HepG2 (cell line): ENCODE measurements around the gene NREP. TPM values are rescaled to one million over a fixed set of nuclear protein-coding genes. Genes with fewer than 3 reads are reported as not detected.

Experiments
- ARNTL ChIP-seq: sonication (generic); formaldehyde crosslinking; IDR thresholded peaks from 2 replicates; pipeline ENCODE4 v1.4.0; 2020; ENCODE audit warnings: mild to moderate bottlenecking, missing genetic modification reagents
- CBX2 ChIP-seq, 2 experiments: fragments of 200-600 bp in 1 of 2; sonication (generic); formaldehyde crosslinking in 1 of 2; IDR thresholded peaks; 2 replicates each; pipeline versions ENCODE4 v1.7.0 to v1.8.1; 2018 to 2022; ENCODE audit warnings: low read depth in 2 of 2, low read length in 1 of 2, mild to moderate bottlenecking in 1 of 2, missing genetic modification reagents in 1 of 2
- FOXK2 ChIP-seq: fragments of 450-650 bp; IDR thresholded peaks from 2 replicates; pipeline ENCODE4 v1.6.1; 2016
- GATAD2A ChIP-seq: IDR thresholded peaks from 2 replicates; pipeline ENCODE4 v1.6.1; 2016
- KLF13 ChIP-seq: sonication (generic); formaldehyde crosslinking; IDR thresholded peaks from 2 replicates; pipeline ENCODE4 v1.4.0; 2020; ENCODE audit warnings: mild to moderate bottlenecking, missing genetic modification reagents
- MBD4 ChIP-seq: IDR thresholded peaks from 2 replicates; pipeline ENCODE4 v1.6.1; 2012; ENCODE audit warnings: low read length, inconsistent platforms, borderline replicate concordance
- NR3C1 ChIP-seq: sonication (generic); formaldehyde crosslinking; IDR thresholded peaks from 2 replicates; pipeline ENCODE4 v1.4.0; 2020; ENCODE audit warnings: missing genetic modification reagents
- RBFOX2 ChIP-seq: fragments of 200-400 bp; formaldehyde crosslinking; IDR thresholded peaks from 2 replicates; pipeline ENCODE4 v1.6.1; 2017; ENCODE audit warnings: low read depth, mild to moderate bottlenecking, low read length
- SPEN ChIP-seq: sonication (generic); formaldehyde crosslinking; IDR thresholded peaks from 2 replicates; pipeline ENCODE4 v1.5.1; 2020; ENCODE audit warnings: low read depth, mild to moderate bottlenecking, missing genetic modification reagents
- TBX2 ChIP-seq: sonication (generic); formaldehyde crosslinking; IDR thresholded peaks from 2 replicates; pipeline ENCODE4 v1.5.0; 2020; ENCODE audit warnings: missing genetic modification reagents, mild to moderate bottlenecking, borderline replicate concordance
- TRIM24 ChIP-seq: sonication (generic); formaldehyde crosslinking; IDR thresholded peaks from 2 replicates; pipeline ENCODE4 v1.8.0; 2022; ENCODE audit warnings: mild to moderate bottlenecking, missing genetic modification reagents
- ZNF260 ChIP-seq: sonication (generic); formaldehyde crosslinking; IDR thresholded peaks from 2 replicates; pipeline ENCODE4 v1.4.0; 2020; ENCODE audit warnings: missing genetic modification reagents, low read depth, mild to moderate bottlenecking, borderline replicate concordance
- ZNF333 ChIP-seq: sonication (generic); formaldehyde crosslinking; IDR thresholded peaks from 2 replicates; pipeline ENCODE4 v1.4.0; 2020; ENCODE audit warnings: mild to moderate bottlenecking, missing genetic modification reagents, borderline replicate concordance
- ZNF335 ChIP-seq: sonication (generic); formaldehyde crosslinking; IDR thresholded peaks from 2 replicates; pipeline ENCODE4 v1.4.0; 2020; ENCODE audit warnings: missing genetic modification reagents
- ZNF367 ChIP-seq: sonication (generic); formaldehyde crosslinking; IDR thresholded peaks from 2 replicates; pipeline ENCODE4 v1.4.0; 2020; ENCODE audit warnings: missing genetic modification reagents, borderline replicate concordance
- ZNF430 ChIP-seq: sonication (generic); formaldehyde crosslinking; IDR thresholded peaks from 2 replicates; pipeline ENCODE4 v1.9.0; 2021; ENCODE audit warnings: mild to moderate bottlenecking, missing genetic modification reagents
- ZNF776 ChIP-seq: sonication (generic); formaldehyde crosslinking; IDR thresholded peaks from 2 replicates; pipeline ENCODE4 v1.4.0; 2020; ENCODE audit warnings: mild to moderate bottlenecking, missing genetic modification reagents
- ZNF781 ChIP-seq: sonication (generic); formaldehyde crosslinking; IDR thresholded peaks from 2 replicates; pipeline ENCODE4 v1.5.1; 2020; ENCODE audit warnings: borderline replicate concordance, mild to moderate bottlenecking, missing genetic modification reagents; ENCODE audit errors: not compliant biosample characterization
- ZNF878 ChIP-seq: sonication (generic); formaldehyde crosslinking; IDR thresholded peaks from 2 replicates; pipeline ENCODE4 v1.8.1; 2023; ENCODE audit warnings: mild to moderate bottlenecking, missing genetic modification reagents, moderate library complexity
- polyA plus RNA-seq, 8 experiments: library from polyadenylated mRNA; depleted of rRNA in 3 of 8; stranded (reverse) in 7 of 8; unstranded in 1 of 8; fragments of >200 nt; fragmentation: Illumina TruSeq in 4 of 8; extraction: Trizol in 4 of 8; gene quantifications; 2 replicates each; pipeline versions ENCODE4 v1.2.1 to v1.2.3, GENCODE V29; 2011 to 2016; ENCODE audit warnings: low read depth in 4 of 8, missing spikeins in 1 of 8, mixed read lengths in 1 of 8; ENCODE audit not compliant: insufficient read depth in 1 of 8
- total RNA-seq, 5 experiments: library from RNA; depleted of rRNA; stranded (reverse); fragments of >200 nt; fragmentation: Illumina TruSeq; extraction: Trizol; gene quantifications; 2 replicates each; pipeline ENCODE4 v1.2.3, GENCODE V29; 2016; ENCODE audit warnings: low read depth in 1 of 5
- TF ChIP-seq, protein P1 (sequence below): sonication (generic); formaldehyde crosslinking; IDR thresholded peaks from 2 replicates; pipeline ENCODE4 v1.5.0; 2020; ENCODE audit warnings: missing genetic modification reagents
- TF ChIP-seq, protein P2 (sequence below): sonication (generic); formaldehyde crosslinking; IDR thresholded peaks from 2 replicates; pipeline ENCODE4 v1.9.0; 2022; ENCODE audit warnings: low read depth, missing genetic modification reagents
- TF ChIP-seq, protein P3 (sequence below): IDR thresholded peaks from 2 replicates; pipeline ENCODE4 v1.6.1; 2016; ENCODE audit warnings: low read depth, borderline replicate concordance
- TF ChIP-seq, protein P4 (sequence below): sonication (generic); formaldehyde crosslinking; IDR thresholded peaks from 2 replicates; pipeline ENCODE4 v1.8.0; 2023; ENCODE audit warnings: mild to moderate bottlenecking, missing genetic modification reagents
- TF ChIP-seq, protein P5 (sequence below): sonication (generic); formaldehyde crosslinking; IDR thresholded peaks from 2 replicates; pipeline ENCODE4 v1.5.0; 2020; ENCODE audit warnings: mild to moderate bottlenecking, missing genetic modification reagents

Gene NREP
- total and polyA plus RNA-seq, 2 of the 13 experiments (the other 11 are each of a cell fraction or from before 2014, with no cell fraction given) = 40.5 to 102 TPM

DNA sequence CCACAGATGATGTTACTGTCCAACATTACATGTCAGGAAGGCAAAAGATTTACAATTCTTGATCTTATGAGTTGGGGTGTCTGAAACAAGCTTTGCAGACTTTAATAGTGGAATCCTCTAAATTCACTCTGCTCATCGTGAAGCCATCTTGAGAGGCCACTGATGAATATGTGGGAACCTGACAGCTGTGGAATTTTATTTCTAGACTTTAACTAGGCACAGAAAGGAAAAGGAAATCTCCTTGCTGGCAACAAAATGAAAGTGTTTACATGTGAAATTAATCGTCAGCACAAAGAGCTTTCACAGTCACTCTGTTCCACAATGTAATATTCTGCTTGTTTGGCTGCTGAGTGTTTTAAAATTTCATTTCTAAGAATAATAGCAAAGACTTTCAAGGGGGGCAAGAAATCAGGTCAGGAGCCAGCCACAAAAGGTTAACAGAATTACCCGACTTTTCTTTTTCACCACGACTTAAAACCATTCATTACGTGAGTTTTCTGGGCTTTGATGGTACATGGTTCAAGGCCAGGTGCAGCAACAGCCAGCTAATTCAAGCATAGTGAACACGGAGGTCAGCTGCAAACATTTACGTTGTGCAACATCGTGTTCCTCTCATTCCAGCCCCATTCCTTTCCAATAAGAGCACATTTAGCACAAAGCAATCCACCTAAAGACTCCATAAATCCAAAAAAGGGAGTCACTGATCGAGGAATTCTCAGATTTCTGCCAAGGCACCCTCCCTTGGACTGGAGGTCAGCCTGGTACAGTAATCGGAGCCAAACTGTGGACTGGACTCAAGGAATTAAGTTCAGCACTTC is 14.6 kb downstream of the NREP start (continued):
- TF ChIP-seq, protein P1, sequence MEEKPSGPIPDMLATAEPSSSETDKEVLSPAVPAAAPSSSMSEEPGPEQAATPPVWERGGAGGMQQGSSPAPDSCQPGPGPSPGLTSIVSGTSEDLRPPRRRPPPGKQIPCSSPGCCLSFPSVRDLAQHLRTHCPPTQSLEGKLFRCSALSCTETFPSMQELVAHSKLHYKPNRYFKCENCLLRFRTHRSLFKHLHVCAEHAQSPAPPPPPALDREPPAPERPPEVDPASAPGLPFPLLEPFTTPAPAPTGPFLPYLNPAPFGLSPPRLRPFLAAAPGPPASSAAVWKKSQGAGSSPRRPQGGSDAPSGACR (CRISPR knock-in tag) = peak; percentile 86; the same call in 1 of the 2 replicates
- TF ChIP-seq GATAD2A (CRISPR knock-in tag) (peak; percentile 96), ZNF430 (CRISPR knock-in tag) (peak; percentile 63; the same call in 1 of the 2 replicates), FOXK2 (peak; percentile 24; the same call in 1 of the 2 replicates), ZNF333 (CRISPR knock-in tag) (no peak), NR3C1 (CRISPR knock-in tag) (no peak), ZNF776 (no peak), ZNF260 (CRISPR knock-in tag) (no peak), ZNF781 (CRISPR knock-in tag) (peak; percentile 23), KLF13 (CRISPR knock-in tag) (no peak), ARNTL (CRISPR knock-in tag) (0 out of 2 replicates have a peak, but pooled peaks have one; percentile 28), CBX2 (IDR thresholded peaks at IDR 0.05; ENCODE audit: low read depth, low read length) (no peak), CBX2 (CRISPR knock-in tag; IDR thresholded peaks at IDR 0.05; ENCODE audit: low read depth) (no peak), RBFOX2 (peak; percentile 36; the same call in 1 of the 2 replicates), ZNF878 (CRISPR knock-in tag) (peak; percentile 88; the same call in 1 of the 2 replicates), ZNF335 (peak; percentile 46; the same call in 1 of the 2 replicates), TRIM24 (no peak), SPEN (CRISPR knock-in tag) (peak; percentile 49; the same call in 1 of the 2 replicates), TBX2 (CRISPR knock-in tag) (peak; percentile 92), ZNF367 (CRISPR knock-in tag) (no peak), MBD4 (peak; percentile 75; the same call in 1 of the 2 replicates)
- TF ChIP-seq, protein P2, sequence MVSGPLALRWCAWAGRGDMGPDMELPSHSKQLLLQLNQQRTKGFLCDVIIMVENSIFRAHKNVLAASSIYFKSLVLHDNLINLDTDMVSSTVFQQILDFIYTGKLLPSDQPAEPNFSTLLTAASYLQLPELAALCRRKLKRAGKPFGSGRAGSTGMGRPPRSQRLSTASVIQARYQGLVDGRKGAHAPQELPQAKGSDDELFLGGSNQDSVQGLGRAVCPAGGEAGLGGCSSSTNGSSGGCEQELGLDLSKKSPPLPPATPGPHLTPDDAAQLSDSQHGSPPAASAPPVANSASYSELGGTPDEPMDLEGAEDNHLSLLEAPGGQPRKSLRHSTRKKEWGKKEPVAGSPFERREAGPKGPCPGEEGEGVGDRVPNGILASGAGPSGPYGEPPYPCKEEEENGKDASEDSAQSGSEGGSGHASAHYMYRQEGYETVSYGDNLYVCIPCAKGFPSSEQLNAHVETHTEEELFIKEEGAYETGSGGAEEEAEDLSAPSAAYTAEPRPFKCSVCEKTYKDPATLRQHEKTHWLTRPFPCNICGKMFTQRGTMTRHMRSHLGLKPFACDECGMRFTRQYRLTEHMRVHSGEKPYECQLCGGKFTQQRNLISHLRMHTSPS = no peak
- TF ChIP-seq, protein P3, sequence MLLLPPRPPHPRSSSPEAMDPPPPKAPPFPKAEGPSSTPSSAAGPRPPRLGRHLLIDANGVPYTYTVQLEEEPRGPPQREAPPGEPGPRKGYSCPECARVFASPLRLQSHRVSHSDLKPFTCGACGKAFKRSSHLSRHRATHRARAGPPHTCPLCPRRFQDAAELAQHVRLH (CRISPR knock-in tag) = no peak
- TF ChIP-seq, protein P4, sequence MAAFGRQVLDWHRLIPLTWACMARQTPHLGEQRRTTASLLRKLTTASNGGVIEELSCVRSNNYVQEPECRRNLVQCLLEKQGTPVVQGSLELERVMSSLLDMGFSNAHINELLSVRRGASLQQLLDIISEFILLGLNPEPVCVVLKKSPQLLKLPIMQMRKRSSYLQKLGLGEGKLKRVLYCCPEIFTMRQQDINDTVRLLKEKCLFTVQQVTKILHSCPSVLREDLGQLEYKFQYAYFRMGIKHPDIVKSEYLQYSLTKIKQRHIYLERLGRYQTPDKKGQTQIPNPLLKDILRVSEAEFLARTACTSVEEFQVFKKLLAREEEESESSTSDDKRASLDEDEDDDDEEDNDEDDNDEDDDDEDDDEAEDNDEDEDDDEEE (CRISPR knock-in tag) = no peak
- TF ChIP-seq, protein P5, sequence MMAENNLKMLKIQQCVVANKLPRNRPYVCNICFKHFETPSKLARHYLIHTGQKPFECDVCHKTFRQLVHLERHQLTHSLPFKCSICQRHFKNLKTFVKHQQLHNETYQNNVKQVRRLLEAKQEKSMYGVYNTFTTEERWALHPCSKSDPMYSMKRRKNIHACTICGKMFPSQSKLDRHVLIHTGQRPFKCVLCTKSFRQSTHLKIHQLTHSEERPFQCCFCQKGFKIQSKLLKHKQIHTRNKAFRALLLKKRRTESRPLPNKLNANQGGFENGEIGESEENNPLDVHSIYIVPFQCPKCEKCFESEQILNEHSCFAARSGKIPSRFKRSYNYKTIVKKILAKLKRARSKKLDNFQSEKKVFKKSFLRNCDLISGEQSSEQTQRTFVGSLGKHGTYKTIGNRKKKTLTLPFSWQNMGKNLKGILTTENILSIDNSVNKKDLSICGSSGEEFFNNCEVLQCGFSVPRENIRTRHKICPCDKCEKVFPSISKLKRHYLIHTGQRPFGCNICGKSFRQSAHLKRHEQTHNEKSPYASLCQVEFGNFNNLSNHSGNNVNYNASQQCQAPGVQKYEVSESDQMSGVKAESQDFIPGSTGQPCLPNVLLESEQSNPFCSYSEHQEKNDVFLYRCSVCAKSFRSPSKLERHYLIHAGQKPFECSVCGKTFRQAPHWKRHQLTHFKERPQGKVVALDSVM (CRISPR knock-in tag) = 0 out of 2 replicates have a peak, but pooled peaks have one; percentile 20
